Fibroblast of upper back skin (primary cell): Measurements from ENCODE around the gene HSPA4.
A peak's percentile ranks its signal among the peaks of the same experiment; 100 is the strongest.

ENCODE experiments used
- DNase-seq: peaks from one replicate; pipeline ENCODE4 v3.0.0-alpha.2; 2013

Gene HSPA4

DNA sequence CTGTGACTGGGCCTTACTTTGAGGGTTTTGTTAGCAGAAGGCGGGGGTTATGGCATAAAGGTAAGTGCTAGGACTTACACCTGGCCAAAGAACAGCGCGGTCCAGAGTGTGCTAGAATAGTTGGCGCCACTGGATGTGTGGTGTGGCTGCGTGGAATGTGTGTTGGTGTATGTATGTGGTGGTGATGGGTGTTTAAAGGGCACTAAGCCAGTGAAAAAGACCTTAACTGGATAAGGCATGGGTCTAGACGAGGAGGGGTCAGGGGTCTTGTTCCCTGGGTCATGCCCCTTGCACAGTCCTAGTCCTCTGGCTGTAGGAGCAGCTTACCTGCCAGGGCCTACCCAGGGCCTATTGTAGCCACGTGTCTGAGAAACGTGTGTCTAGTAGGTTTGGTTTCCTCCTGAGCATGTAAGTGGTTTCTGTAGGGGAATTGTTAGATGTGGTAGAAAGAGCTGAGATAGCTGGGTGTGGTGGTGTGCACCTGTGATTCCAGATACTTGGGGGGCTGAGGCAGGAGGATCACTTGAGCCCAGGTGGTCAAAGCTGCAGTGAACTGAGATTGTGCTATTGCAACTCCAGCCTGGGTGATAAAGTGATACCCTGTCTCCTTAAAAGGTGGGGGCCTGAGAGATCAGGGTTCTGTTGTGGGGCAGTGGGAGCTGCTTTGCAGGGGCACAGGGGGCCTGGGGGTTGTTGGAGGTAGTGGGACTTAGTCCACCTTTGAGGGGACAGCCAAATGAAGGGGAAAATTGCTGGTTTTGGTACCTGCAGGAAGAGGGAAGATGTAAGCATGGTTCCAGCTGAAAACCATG is 55.2 kb downstream of the HSPA4 start:
- no peak for DNase-seq

DNA sequence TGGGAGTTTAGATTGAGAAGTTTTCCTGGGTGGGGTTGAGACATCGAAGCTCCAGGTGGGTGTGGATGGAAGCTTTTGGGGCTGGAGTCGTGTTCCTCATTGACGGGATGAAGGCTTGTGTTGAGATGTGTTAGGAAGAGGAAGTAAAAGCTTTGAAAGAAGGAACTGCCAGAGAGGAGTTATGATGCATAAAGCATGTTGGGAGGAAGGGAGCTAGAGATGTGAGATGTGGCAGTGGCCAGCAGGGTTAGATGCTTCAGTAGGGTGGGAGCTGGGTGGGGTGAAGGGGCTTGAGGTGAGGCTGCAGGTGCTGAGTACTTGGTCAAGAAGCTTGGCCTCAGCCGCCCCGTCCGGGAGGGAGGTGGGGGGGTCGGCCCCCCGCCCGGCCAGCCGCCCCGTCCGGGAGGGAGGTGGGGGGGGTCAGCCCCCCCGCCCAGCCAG is 56.7 kb downstream of the HSPA4 start:
- DNase-seq, result no peak

DNA sequence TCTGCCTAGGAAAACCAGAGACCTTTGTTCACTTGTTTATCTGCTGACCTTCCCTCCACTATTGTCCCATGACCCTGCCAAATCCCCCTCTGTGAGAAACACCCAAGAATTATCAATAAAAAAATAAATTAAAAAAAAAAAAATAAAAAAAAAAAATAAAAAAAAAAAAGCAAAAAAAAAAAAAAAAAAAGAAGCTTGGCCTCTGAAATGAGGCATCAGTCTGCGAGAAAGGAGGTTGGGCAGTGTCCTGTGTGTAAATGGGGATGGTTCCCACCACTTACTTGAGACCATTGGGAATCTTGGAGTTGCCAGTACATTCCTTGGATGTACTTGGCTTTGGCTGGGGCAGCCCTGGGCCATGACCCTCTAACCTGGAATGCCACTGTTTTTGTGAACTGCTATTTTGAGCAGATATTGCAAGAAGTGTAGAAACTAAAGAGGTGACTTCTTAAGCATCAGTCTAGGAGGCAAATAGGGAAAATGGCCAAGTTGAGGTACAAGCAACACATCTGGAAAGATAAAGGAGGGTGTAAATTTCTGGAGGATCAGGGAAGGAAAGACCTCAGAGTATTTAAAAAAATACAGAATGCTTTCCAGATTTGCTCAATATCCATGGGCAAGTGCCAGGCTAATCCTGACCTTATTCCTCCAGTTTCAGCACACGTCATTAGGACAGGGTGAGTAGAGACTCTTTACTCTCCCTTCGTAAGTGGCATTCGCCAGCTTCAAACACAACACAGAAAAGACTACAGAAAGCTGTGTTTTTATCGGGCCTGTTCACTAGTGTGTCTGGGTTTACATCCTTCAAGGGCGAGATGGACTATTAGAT is 58.1 kb downstream of the HSPA4 start:
- DNase-seq, result no peak

DNA sequence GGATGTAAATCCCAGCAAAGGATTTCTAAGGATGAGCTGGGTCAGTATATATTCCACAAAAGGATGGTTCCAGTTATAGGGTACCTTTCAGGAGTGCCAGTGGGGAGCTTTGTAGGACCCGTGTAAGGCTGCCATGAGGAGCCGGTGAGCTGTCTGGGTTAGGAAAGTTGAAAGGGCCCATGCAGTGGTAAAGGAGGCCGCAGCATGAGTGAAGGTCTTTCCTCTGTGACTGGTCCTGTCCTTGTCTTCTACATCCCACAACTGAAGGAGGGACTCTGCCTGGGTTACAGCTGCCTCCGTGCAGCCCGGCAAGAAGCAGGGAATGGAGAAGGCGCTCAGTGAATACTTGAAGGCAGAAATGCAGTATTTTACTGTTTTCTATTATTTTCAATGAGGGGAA is 58.9 kb downstream of the HSPA4 start:
- no peak for DNase-seq

DNA sequence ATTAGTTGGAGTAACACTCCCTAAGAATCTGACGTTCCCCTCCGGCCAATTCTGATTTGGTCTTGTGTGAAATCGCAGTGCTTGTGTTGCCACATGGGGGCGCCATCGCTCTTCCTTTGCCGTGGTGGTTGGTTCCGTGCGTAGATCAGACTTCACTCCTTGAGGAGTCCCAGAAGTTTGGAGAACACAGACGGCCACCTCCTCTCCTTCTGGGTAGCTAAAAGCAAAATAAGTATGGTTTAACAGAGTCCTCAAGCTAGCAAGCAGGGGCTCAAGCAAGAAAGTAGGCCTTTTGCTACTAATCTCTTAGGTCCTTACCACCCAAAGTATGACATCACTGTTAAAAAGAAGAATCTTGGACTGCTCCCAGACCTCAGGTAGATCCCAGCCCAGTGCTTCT is 59.5 kb downstream of the HSPA4 start:
- peak; percentile 81 for DNase-seq

DNA sequence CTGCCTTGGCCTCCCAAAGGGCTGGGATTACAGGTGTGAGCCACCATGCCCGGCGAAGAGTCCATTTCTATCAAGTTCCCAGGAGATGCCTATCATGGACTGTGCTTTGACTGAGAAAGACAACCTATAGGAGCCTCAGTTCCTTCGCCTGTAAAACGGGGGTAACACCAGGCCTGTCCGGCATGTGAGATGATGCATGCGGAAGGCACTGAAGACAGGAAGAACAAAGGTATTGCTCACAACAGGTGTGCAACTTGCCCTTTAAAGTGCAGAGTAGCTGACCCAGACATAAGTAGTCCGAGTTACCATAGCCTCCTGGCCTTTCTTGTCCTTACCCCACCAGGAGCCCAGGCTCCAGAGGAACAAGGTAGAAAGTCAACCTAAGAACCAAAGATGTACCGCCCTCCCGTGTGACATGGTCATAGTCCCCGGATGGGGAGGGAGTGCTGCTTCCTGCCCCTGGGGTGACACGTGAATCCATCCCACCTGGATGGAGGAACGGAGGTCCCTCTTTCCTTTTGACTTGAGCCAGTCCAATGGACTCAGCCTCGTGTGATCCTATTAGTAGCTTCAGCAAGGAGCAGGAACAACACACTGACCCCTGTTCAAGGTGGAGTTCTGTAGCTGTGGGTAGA is 60.3 kb downstream of the HSPA4 start:
- DNase-seq, result no peak

DNA sequence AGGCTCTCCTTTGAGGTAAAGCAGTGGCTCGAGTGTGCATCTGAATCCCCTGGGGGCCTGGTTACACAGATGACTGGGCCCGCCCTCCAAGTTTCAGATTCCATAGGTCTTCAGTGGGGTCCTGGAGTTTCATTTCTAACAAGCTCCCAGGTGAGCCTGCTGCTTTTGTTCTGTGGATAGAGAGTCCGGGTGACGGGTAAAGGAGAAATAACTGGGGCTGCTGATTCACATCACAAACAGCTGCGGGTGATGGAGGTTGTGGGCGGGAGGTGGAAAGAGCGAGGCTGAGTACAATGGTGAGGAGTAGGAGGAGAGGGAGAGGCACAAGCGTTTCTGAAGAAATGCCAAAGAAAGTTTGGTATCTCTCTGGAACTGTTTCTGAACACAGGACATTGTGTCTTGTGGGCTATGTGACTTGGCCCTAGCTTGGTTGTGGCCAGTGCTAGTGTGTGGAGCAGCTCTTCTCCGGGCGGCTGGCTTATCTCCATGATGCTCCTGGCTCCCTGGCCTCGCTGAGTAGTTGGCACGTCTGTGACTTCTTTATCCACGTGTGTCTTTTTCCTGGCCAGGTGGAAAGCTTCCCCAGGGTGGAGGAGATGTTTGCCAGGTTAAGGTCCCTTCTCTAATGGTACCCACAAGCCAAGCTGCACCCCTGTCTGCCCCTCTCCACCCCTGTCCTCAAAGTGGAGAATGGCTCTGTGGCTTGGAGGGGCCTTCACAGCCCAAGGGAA is 61.7 kb downstream of the HSPA4 start:
- DNase-seq, result peak; percentile 52

DNA sequence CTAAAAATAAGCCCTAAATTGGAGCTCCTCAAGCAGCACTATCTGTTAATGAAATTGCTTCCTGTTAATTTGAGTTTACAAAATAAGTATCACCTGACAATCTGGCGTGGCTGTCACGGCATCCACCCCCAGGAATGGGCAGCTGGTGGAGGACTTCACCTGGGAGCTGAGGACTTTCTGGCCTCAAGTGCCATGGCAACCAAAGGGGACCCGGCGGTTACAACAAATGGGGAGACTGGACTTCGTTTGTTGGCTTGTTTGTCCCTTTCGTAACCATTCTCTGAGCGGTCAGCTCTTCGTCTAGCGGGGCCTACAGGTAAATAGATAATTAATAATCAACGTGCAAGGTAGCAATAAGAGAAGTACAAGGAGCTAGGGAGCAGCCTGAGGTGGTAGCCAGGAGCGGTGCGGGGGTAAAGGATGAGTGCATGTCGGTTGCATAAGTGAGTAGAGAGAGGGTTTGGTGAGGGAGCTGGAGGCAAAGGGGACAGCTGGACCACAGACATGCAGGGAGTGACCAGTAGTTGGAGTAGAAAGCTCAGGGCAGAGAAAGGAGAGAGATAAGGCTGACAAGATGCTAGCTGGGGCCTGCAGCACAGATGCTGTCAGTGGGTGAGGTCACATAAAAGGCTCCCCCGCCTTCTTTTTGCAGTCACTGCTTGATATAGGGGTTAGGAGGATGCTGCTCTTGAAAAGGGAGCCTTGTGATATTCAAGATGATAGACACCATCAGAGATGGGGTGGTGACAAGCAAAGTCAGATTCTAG is 62.5 kb downstream of the HSPA4 start:
- DNase-seq, result no peak

DNA sequence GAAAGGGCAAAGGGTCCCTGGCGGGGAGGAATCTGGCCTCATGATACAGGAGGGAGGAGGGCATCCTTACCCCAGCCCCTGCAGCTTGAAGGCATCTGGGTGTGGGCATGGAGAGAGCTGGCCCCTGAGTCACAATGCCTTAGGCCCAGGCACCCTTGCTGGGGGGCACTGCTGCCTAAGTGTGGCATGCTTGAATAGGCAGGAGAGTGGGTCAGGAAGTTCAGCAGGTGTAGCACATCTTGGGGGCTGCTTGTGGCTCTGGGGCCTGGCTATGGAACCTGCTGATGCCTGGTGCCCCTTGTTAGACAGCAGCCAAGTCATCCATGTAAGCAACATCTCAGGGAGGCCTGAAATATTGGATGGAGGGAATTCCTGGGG is 63.1 kb downstream of the HSPA4 start:
- no peak for DNase-seq

DNA sequence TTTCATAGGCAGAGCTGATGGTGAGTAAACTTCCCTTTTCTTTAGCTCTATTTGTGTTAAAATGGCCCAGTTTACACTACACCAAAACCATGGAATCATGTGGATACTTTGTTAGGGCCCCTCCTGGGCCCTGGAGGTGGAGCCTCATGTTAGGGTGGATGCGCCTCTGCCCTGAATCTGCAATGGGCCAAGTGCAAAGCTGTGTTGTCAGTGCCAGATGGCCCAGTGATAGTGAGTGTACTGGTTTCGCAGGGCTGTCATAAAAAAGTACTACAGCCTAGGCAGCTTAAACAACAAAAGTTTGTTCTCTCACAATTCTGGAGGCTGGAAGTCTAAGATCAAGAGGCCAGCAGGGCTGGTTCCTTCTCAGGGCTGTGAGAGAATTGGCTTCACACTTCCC is 64.8 kb downstream of the HSPA4 start:
- DNase-seq, result no peak

DNA sequence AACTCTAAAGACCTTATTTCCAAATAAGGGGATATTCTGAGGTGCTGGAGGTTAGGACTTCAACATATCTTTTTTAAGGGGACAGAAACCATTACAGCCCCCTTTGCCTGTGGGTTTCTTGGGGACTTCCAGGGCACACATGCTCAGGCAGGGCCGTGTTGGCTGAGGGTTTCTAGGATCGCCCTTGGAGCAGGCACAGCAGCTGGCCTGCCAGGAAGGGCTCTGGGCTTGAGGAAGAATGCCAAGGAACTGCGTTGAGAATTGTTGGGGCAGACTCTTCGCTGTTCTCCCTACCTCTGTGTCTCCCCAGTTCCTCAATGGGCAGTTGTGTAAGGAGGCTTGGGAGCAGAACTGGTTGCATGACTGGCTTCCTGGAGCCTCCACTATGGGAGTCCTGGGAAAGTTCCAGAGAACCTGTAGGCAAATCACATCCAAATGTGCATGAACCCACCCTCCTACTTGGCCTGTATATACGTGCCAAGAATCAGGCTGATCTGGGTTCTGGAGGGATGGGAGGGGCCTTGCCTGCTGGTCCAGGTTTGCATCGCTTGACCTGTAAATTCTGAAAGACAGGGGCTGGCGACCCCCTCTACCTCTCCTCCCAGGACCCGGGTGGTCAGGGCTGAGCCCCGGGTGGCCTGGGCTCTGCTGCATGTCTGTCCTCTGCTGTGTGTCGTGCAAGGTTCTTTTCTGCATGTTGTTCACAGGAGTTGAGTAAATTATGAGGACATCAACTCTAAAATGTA is 65.5 kb downstream of the HSPA4 start:
- DNase-seq, result no peak

DNA sequence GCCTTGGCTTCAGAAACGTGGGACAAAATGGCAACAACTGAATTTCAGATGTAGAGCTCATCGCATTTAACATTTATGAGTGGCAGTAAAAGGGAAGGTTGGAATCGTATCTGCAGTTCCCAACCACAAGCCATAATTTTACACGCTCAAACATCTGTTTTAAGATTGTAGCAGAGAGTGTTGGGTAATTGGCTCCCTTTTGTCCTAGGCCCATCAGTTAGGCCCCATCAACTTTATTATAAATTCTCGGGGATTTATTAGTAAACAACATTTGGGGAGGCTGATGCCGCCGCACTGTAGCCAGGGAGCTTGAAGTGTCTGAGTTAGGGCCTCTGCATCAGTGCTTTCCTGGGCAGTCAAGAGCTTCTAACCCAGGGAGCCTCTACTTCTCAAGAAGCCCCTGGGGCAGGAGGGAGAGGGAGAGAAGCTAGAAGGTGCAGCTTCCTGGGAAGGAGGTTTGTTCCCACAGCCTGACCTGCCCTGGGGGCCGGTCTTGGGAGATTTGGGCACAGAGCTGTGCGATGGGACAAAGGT is 66.2 kb downstream of the HSPA4 start:
- DNase-seq, result no peak

DNA sequence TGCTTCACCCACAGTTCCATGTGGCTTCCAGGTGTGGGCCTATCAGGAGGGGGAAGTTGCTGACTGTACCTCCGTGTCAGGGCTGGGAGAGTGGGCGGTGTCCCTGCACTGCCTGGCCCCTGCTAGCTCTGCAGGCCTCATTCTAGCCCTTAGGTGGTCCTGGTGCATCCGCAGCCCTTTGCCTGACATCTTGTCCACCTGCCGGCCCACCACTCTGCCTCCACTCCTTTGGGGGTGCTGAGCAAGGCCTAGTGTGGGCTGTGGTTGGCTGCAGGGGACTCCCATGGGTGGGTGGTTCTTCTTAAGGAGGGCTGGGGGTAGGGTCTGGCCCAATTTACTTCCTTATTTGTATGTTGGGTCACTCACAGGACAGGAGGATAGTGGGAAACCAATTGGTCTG is 66.9 kb downstream of the HSPA4 start:
- no peak for DNase-seq

DNA sequence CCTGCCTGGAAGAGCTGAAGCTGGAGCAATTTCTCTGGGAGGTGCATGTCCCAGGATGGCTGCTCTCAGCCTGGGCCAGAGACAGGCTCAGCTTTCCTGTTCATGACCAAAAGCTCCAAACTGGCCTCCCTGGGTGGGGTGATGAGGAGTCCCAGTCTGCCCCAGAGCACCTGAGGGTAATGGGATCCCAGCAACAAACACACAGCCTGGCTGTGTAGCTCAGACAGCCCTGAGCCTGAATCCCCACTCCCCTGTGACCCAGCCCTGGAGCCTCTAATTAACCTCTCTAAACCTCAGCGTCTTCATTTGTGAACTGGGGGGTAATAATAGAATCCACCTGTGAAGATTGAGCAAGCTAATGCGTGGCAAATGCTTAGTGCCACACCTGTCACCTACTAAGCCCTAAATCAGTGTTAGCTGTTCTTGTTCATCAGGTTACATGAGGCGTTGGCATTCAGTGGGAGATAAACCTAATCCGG is 67.5 kb downstream of the HSPA4 start:
- no peak for DNase-seq

DNA sequence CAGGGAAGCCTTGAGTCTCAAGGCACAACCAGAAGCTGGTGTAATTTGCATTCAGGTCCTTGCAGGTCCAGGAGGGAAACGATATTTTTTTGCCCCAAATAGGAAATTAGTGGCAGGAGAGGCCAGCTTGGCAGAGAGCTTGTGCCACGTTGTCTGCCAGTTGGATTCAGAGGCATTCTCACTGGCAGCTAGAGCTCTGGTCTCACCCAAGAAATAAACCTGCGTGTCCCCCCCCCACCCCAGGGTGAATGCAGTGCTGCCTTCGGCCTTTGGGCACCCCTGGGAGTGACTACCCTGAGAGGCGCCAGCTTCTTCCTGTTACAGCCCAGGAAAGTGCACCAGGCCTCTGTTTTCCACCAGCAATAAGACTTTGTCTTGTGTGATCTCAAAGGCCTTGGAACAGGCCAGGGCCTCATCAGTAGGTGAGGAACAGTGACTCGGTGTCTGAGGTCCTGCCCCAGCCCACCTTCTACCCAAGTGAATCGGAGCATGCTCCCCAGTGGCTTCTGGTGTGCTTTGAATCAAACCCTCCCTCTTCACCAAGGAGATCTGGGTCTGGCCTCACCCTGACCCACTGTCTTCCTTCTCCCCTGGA is 68.4 kb downstream of the HSPA4 start:
- DNase-seq, result no peak

DNA sequence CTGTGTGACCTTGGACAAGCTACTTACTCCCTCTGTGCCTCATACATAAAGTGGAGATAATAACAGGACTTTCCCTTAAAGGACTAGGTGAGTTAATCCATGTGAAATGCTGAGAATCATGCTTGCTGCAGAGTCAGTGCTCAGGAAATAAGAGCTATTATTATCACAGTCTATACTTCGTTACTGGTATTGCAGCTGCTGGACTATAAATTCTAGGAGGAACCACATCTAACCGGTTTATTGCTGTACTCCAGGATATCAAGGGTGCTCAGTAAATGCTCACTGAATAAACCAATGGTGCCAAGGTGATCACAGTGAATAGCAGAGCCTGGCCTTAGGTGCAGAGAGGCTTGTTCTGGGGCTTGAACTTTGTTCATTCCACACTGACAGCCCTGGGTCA is 69.3 kb downstream of the HSPA4 start:
- DNase-seq, result no peak

DNA sequence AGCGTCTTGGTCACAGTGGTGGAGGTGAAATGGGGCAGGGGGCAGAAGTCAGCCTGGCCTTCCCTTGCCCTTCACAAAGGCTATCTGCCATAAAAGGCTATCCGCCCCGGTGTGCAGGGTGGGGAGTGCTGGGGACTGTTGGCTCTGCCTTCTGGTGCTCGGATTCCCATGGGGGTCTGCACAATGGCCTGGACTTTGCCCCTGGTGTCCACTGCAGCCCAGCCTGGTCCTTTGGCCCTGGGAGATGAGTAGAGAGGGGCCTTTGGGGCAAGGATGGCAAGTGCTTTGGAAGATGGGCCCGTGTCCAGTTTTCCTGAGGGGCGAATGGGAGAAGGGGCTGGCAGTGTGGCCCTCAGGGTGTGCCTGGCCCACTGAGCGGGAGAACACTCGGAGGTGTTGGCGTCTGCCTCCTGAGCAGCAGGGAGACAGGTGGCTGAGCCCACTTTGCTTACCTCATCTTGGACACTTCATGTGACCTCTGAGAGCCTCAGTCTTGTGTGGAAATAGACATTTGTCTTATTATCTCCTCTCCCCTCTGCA is 69.9 kb downstream of the HSPA4 start:
- no peak for DNase-seq

DNA sequence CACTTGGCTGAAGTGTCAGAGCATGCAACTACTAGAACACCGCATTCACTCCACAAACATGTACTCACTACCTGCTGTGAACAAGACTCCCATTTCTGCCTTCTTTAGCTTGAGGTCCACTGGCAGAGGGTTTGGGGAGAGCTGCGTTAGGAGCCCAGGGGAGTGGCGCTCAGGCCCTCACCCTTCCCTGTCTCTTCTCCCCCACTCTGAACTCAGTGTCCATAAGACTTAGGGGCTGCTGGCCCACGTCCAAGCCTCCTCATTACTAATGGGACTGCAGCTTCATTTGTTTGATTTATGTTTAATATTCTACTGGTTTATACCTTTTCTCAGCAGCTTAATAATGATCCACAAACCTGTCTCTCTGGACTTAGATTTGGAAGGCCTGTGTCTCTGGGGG is 70.9 kb downstream of the HSPA4 start:
- DNase-seq, result no peak

DNA sequence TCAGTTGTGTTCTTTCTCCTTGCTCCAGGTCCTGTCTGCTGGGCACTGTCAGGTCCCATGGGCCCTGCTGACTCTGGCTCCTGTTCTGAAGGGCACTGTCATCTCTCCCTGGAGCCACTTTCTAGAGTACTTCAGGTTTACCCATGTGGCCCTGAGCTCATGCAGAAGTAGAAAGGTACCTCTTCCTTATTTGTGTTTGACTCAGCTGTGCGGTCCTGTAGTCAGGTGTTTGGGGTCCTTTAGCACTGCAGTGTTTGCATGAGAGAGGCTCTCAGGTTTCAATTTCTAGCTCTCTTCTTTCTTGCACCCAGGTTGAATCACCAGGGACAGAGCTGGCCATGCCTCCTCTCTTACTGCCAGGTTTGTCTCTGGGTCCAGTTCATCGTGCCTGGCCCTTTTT is 71.5 kb downstream of the HSPA4 start:
- DNase-seq, result no peak

DNA sequence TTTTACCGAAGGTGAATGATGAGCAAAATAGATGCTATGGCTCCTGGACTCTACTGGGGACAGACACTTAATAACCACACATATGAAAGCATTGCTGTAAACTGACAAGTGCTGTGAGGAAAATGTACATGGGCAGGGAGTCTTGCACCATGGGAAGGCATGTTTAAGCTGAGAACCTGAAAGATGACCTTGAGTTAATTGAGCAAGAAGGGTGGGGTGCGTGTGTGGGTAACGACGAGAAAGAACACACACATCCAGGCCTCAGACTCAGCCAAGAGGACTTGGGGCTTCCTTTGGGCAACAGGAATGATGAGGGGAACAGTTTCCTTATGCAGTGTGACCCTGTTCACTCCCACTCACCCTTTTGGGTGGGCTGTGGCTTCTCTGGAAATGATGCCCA is 73.1 kb downstream of the HSPA4 start:
- DNase-seq, result no peak
